H9 (cell line): Measurements from ENCODE around the gene PSME1. TPM values are rescaled to one million over a fixed set of nuclear protein-coding genes. Genes with fewer than 3 reads are reported as not detected.

ENCODE experiments used
- DNase-seq: peaks from one replicate; pipeline ENCODE4 v3.0.0-alpha.2; 2017
- H2AFZ ChIP-seq: one replicate; pipeline ENCODE4 v1.6.1; 2013; ENCODE audit warnings: mild to moderate bottlenecking, low read length, control low read depth, moderate library complexity
- H2AK5ac ChIP-seq: 2 replicates; pipeline ENCODE4 v1.6.1; 2013; ENCODE audit warnings: low read length, control low read depth, mixed read lengths; ENCODE audit not compliant: insufficient read length
- H2BK120ac ChIP-seq: one replicate; pipeline ENCODE4 v1.6.1; 2013; ENCODE audit warnings: low read depth, mild to moderate bottlenecking, low read length, control low read depth, inconsistent platforms; ENCODE audit not compliant: poor library complexity, severe bottlenecking
- H2BK12ac ChIP-seq: 2 replicates; pipeline ENCODE4 v1.6.1; 2013; ENCODE audit warnings: low read length, control low read depth, mixed read lengths, low read depth; ENCODE audit not compliant: insufficient read length
- H2BK15ac ChIP-seq: 2 replicates; pipeline ENCODE4 v1.6.1; 2013; ENCODE audit warnings: low read depth, low read length, control low read depth
- H2BK20ac ChIP-seq: one replicate; pipeline ENCODE4 v1.6.1; 2013; ENCODE audit warnings: low read depth, mild to moderate bottlenecking, low read length, control low read depth, inconsistent platforms; ENCODE audit not compliant: poor library complexity, severe bottlenecking
- H2BK5ac ChIP-seq: 2 replicates; pipeline ENCODE4 v1.6.1; 2013; ENCODE audit warnings: low read length, control low read depth, mixed read lengths; ENCODE audit not compliant: insufficient read length
- H3K14ac ChIP-seq: 2 replicates; pipeline ENCODE4 v1.6.1; 2013; ENCODE audit warnings: low read length, control low read depth; ENCODE audit not compliant: insufficient read depth
- H3K18ac ChIP-seq: 2 replicates; pipeline ENCODE4 v1.6.1; 2013; ENCODE audit warnings: low read depth, mild to moderate bottlenecking, mixed read lengths, low read length, control low read depth; ENCODE audit not compliant: insufficient read length
- H3K23ac ChIP-seq: 2 replicates; pipeline ENCODE4 v1.6.1; 2013; ENCODE audit warnings: low read length, control low read depth, mixed read lengths, low read depth; ENCODE audit not compliant: insufficient read length
- H3K23me2 ChIP-seq: 2 replicates; pipeline ENCODE4 v1.6.1; 2013; ENCODE audit warnings: low read depth, mild to moderate bottlenecking, mixed read lengths, low read length, control low read depth; ENCODE audit not compliant: insufficient read length, poor library complexity, severe bottlenecking
- H3K27ac ChIP-seq: 2 replicates; pipeline ENCODE4 v1.5.1; 2013; ENCODE audit warnings: low read length, control low read depth, mixed read lengths, low read depth; ENCODE audit not compliant: insufficient read length
- H3K27me3 ChIP-seq: 2 replicates; pipeline ENCODE4 v1.6.1; 2013; ENCODE audit warnings: low read length, control low read depth, inconsistent platforms; ENCODE audit not compliant: insufficient read depth
- H3K4ac ChIP-seq: 2 replicates; pipeline ENCODE4 v1.6.1; 2013; ENCODE audit warnings: low read depth, mild to moderate bottlenecking, control low read depth, inconsistent platforms, low read length, moderate library complexity
- H3K4me1 ChIP-seq: 2 replicates; pipeline ENCODE4 v1.6.1; 2013; ENCODE audit warnings: low read length, control low read depth, inconsistent platforms; ENCODE audit not compliant: insufficient read depth
- H3K4me2 ChIP-seq: 2 replicates; pipeline ENCODE4 v1.6.1; 2013; ENCODE audit warnings: low read length, control low read depth, mixed read lengths; ENCODE audit not compliant: insufficient read length, insufficient read depth
- H3K56ac ChIP-seq: 2 replicates; pipeline ENCODE4 v1.6.1; 2013; ENCODE audit warnings: low read depth, mild to moderate bottlenecking, mixed read lengths, low read length, control low read depth; ENCODE audit not compliant: insufficient read length
- H3K79me1 ChIP-seq: 2 replicates; pipeline ENCODE4 v1.6.1; 2013; ENCODE audit warnings: low read depth, mild to moderate bottlenecking, moderate library complexity, low read length, control low read depth, inconsistent platforms; ENCODE audit not compliant: insufficient read depth, poor library complexity, severe bottlenecking
- H3K79me2 ChIP-seq: 2 replicates; pipeline ENCODE4 v1.6.1; 2013; ENCODE audit warnings: low read length, control low read depth, inconsistent platforms; ENCODE audit not compliant: insufficient read depth
- H3K9ac ChIP-seq: 2 replicates; pipeline ENCODE4 v1.6.1; 2013; ENCODE audit warnings: low read length, control low read depth, mixed read lengths; ENCODE audit not compliant: insufficient read length; ENCODE audit errors: extremely low read depth
- H3K9me3 ChIP-seq: one replicate; pipeline ENCODE4 v1.6.1; 2013; ENCODE audit warnings: low read depth, low read length, inconsistent platforms; ENCODE audit not compliant: control insufficient read depth
- H3T11ph ChIP-seq: one replicate; pipeline ENCODE4 v1.6.1; 2013; ENCODE audit warnings: mild to moderate bottlenecking, low read length, control low read depth, inconsistent platforms
- H4K20me1 ChIP-seq: one replicate; pipeline ENCODE4 v1.6.1; 2013; ENCODE audit not compliant: control insufficient read depth, insufficient read length, insufficient read depth
- H4K5ac ChIP-seq: 2 replicates; pipeline ENCODE4 v1.6.1; 2013; ENCODE audit warnings: low read depth, mild to moderate bottlenecking, mixed read lengths, low read length, control low read depth; ENCODE audit not compliant: insufficient read length
- H4K8ac ChIP-seq: replicated peaks from 2 replicates; pipeline ENCODE4 v1.6.1; 2013; ENCODE audit warnings: low read length, control low read depth, mixed read lengths, low read depth; ENCODE audit not compliant: insufficient read length
- H4K91ac ChIP-seq: 2 replicates; pipeline ENCODE4 v1.6.1; 2013; ENCODE audit warnings: low read depth, mild to moderate bottlenecking, moderate library complexity, mixed read lengths, low read length, control low read depth; ENCODE audit not compliant: insufficient read length
- H3K27ac Mint-ChIP-seq, 3 experiments: 2 replicates in 2 of 3; 3 replicates in 1 of 3; pipeline ENCODE4 v1.8.0; 2020 to 2021; ENCODE audit warnings: mixed read lengths in 3 of 3, mild to moderate bottlenecking in 1 of 3, moderate library complexity in 1 of 3
- H3K27me3 Mint-ChIP-seq: 2 replicates; pipeline ENCODE4 v1.8.0; 2021; ENCODE audit warnings: low read depth, mild to moderate bottlenecking, moderate library complexity, mixed read lengths
- H3K36me3 Mint-ChIP-seq, 3 experiments: 2 replicates in 2 of 3; 3 replicates in 1 of 3; pipeline ENCODE4 v1.8.0; 2020 to 2021; ENCODE audit warnings: low read depth in 3 of 3, mixed read lengths in 3 of 3; ENCODE audit not compliant: insufficient read depth in 1 of 3
- H3K4me1 Mint-ChIP-seq, 2 experiments: 2 replicates each; pipeline ENCODE4 v1.8.0; 2020; ENCODE audit warnings: mixed read lengths in 2 of 2
- H3K4me3 Mint-ChIP-seq, 2 experiments: 2 replicates in 1 of 2; 3 replicates in 1 of 2; pipeline ENCODE4 v1.8.0; 2020 to 2021; ENCODE audit warnings: mild to moderate bottlenecking in 2 of 2, mixed read lengths in 2 of 2, moderate library complexity in 1 of 2
- H3K9me3 Mint-ChIP-seq, 2 experiments: 2 replicates in 1 of 2; 3 replicates in 1 of 2; pipeline ENCODE4 v1.8.0; 2020; ENCODE audit warnings: mild to moderate bottlenecking in 2 of 2, mixed read lengths in 2 of 2, moderate library complexity in 1 of 2
- CTCF ChIP-seq: fragments of 200-600 bp; sonication (generic); conservative IDR thresholded peaks from 3 replicates; pipeline ENCODE4 v1.8.0; 2021; ENCODE audit warnings: antibody characterized with exemption, mild to moderate bottlenecking
- WGBS: extraction: QIAGEN DNeasy Blood & Tissue Kit; methylation state at CpG from one replicate; pipeline ENCODE4 v1.1.7; 2013; ENCODE audit warnings: missing lambda C conversion rate, low lambda C conversion rate, mixed read lengths; ENCODE audit not compliant: insufficient read length; ENCODE audit errors: extremely low coverage; 5-methylcytosine and 5-hydroxymethylcytosine counted together
- total RNA-seq: library from RNA; stranded (reverse); gene quantifications from 2 replicates; pipeline ENCODE4 v1.2.1, GENCODE V29; 2021

The PSME1 gene
- total RNA-seq, 1 experiment from 2014 or later: 109 TPM

GRCh38 chr14:24110060-24110459, 25.9 kb upstream of the PSME1 start:
- no peak overlapping the region for H3K18ac ChIP-seq
- TF ChIP-seq CTCF: no peak
- H3K4ac ChIP-seq: no peak overlapping the region
- Mint-ChIP-seq H3K27ac (no peak overlapping the region), H3K36me3 (peaks cover 2 to 5% (median 2%) of the 10 kb centered on the region in 3 experiments), H3K4me3 (no peak overlapping the region), H3K27me3 (peaks cover 2% of the 10 kb centered on the region; the same call in 1 of the 2 replicates), H3K4me1 (peaks cover 3 to 5% of the 10 kb centered on the region in 2 experiments), H3K9me3 (peaks cover 2% of the 10 kb centered on the region in 2 experiments; a peak in 3 of 5 replicates)
- WGBS: no CpG with 5 or more reads among the region's 9 CpGs
- no peak overlapping the region for H3K4me2 ChIP-seq
- no peaks in the 10 kb centered on the region for H3K9me3 ChIP-seq
- no peak overlapping the region for H3K14ac ChIP-seq
- peaks cover 9% of the 10 kb centered on the region for H3K23me2 ChIP-seq
- no peak overlapping the region for H3K56ac ChIP-seq
- no peak overlapping the region for H4K5ac ChIP-seq
- no peak overlapping the region for H2BK20ac ChIP-seq
- no peaks in the 10 kb centered on the region for H3K27me3 ChIP-seq
- no peak overlapping the region for H2AFZ ChIP-seq
- H3T11ph ChIP-seq: no peak overlapping the region
- no peak overlapping the region for H2BK120ac ChIP-seq
- no peak overlapping the region for H4K91ac ChIP-seq
- H3K23ac ChIP-seq: no peak overlapping the region
- no peaks in the 10 kb centered on the region for H3K4me1 ChIP-seq
- no peak overlapping the region for H2BK5ac ChIP-seq
- H3K9ac ChIP-seq: no peak overlapping the region
- H2BK12ac ChIP-seq: no peak overlapping the region
- H3K79me1 ChIP-seq: no peaks in the 10 kb centered on the region
- no peak for DNase-seq
- no peak overlapping the region for H3K27ac ChIP-seq
- no peaks in the 10 kb centered on the region for H4K20me1 ChIP-seq
- no peaks in the 10 kb centered on the region for H3K79me2 ChIP-seq
- no peak overlapping the region for H4K8ac ChIP-seq
- no peak overlapping the region for H2BK15ac ChIP-seq
- no peak overlapping the region for H2AK5ac ChIP-seq
